SK-N-SH (cell line): ENCODE results near the gene SORBS1. TPM values are rescaled to one million over a fixed set of nuclear protein-coding genes. Genes with fewer than 3 reads are reported as not detected.
A peak's percentile ranks its signal among the peaks of the same experiment; 100 is the strongest.

Experiments
- CTCF ChIA-PET: fragments of 300-600, 350-600 bp; formaldehyde crosslinking; extraction: SDS; loops from one replicate; lab custom pipeline; 2021; lab: Yijun Ruan, JAX
- POLR2A ChIA-PET: fragments of 350-600 bp; sonication (Branson Sonifier 250); formaldehyde crosslinking; extraction: SDS; loops from one replicate; lab custom pipeline; 2020; ENCODE audit warnings: antibody characterized with exemption, inconsistent platforms; lab: Yijun Ruan, JAX
- DNase-seq: peaks from one replicate; pipeline ENCODE4 v3.0.0; 2012
- H2AFZ ChIP-seq: fragments of 200-600 bp; sonication (generic); 2 replicates; pipeline ENCODE4 v1.8.1; 2016; ENCODE audit warnings: antibody characterized with exemption, mild to moderate bottlenecking, low read depth
- H3F3A ChIP-seq: fragments of 200-600 bp; sonication (generic); replicated peaks from 2 replicates; pipeline ENCODE3; 2016; ENCODE audit warnings: antibody characterized with exemption, mild to moderate bottlenecking; ENCODE audit not compliant: insufficient read depth
- H3K27ac ChIP-seq, 2 experiments: fragments of 200-500 bp in 1 of 2; fragments of 200-600 bp in 1 of 2; sonication (Bioruptor generic) in 1 of 2; sonication (generic), shearing (Covaris generic) in 1 of 2; 2 replicates each; pipeline versions ENCODE4 v1.5.1 to v1.6.1; 2014 to 2016; ENCODE audit warnings: low read depth in 2 of 2, inconsistent platforms in 1 of 2, low read length in 1 of 2, mild to moderate bottlenecking in 1 of 2, mixed read lengths in 1 of 2
- H3K27me3 ChIP-seq: fragments of 200-600 bp; sonication (generic), shearing (Covaris generic); 2 replicates; pipeline ENCODE4 v1.6.1; 2016; ENCODE audit warnings: mixed run types; ENCODE audit not compliant: insufficient read depth
- H3K36me3 ChIP-seq, 2 experiments: fragments of 200-500 bp in 1 of 2; fragments of 200-600 bp in 1 of 2; sonication (Bioruptor generic) in 1 of 2; sonication (generic) in 1 of 2; replicated peaks in 1 of 2; 2 replicates each; pipeline versions ENCODE3 to v1.5.1; 2014 to 2016; ENCODE audit warnings: low read length in 1 of 2, mild to moderate bottlenecking in 1 of 2; ENCODE audit not compliant: insufficient read depth in 2 of 2, control insufficient read depth in 1 of 2
- H3K4me1 ChIP-seq, 2 experiments: fragments of 200-500 bp in 1 of 2; fragments of 200-600 bp in 1 of 2; sonication (Bioruptor generic) in 1 of 2; sonication (generic), shearing (Covaris generic) in 1 of 2; 2 replicates each; pipeline versions ENCODE4 v1.5.1 to v1.6.1; 2014 to 2016; ENCODE audit warnings: low read depth in 1 of 2, low read length in 1 of 2, mixed run types in 1 of 2; ENCODE audit not compliant: insufficient read depth in 2 of 2, control insufficient read depth in 1 of 2
- H3K4me2 ChIP-seq: fragments of 200-600 bp; sonication (generic), shearing (Covaris generic); 2 replicates; pipeline ENCODE4 v1.6.1; 2017; ENCODE audit warnings: mixed run types
- H3K4me3 ChIP-seq, 2 experiments: fragments of 200-500 bp in 1 of 2; fragments of 200-600 bp in 1 of 2; sonication (Bioruptor generic) in 1 of 2; sonication (generic), shearing (Covaris generic) in 1 of 2; 2 replicates each; pipeline versions ENCODE4 v1.5.1 to v1.8.1; 2014 to 2016; ENCODE audit warnings: low read depth in 2 of 2, inconsistent platforms in 1 of 2, low read length in 1 of 2, mild to moderate bottlenecking in 1 of 2, mixed read lengths in 1 of 2, moderate library complexity in 1 of 2
- H3K79me2 ChIP-seq: fragments of 200-600 bp; sonication (generic); 2 replicates; pipeline ENCODE4 v1.8.1; 2017; ENCODE audit warnings: mild to moderate bottlenecking; ENCODE audit not compliant: insufficient read depth
- H3K9ac ChIP-seq: fragments of 200-600 bp; sonication (generic); 2 replicates; pipeline ENCODE4 v1.6.1; 2017; ENCODE audit warnings: mixed run types
- H3K9me2 ChIP-seq: fragments of 200-600 bp; sonication (generic); 2 replicates; pipeline ENCODE4 v1.6.1; 2017; ENCODE audit warnings: mixed run types
- H3K9me3 ChIP-seq: fragments of 200-600 bp; sonication (generic); 2 replicates; pipeline ENCODE4 v1.6.1; 2017; ENCODE audit warnings: mixed run types, mild to moderate bottlenecking, moderate library complexity
- H4K20me1 ChIP-seq: fragments of 200-600 bp; sonication (generic); 2 replicates; pipeline ENCODE4 v1.6.1; 2017; ENCODE audit warnings: mild to moderate bottlenecking, mixed run types; ENCODE audit not compliant: insufficient read depth
- CHD2 ChIP-seq: fragments of 150-350 bp; IDR thresholded peaks from 2 replicates; pipeline ENCODE4 v1.6.1; 2018; ENCODE audit warnings: low read length; ENCODE audit not compliant: partially characterized antibody
- EP300 ChIP-seq, 2 experiments: IDR thresholded peaks; 2 replicates each; pipeline versions ENCODE4 v1.4.0 to v1.6.1; 2012; ENCODE audit warnings: borderline replicate concordance in 1 of 2, low read depth in 1 of 2, low read length in 1 of 2
- GABPA ChIP-seq: IDR thresholded peaks from 2 replicates; pipeline ENCODE4 v1.4.0; 2012; ENCODE audit warnings: low read depth, mild to moderate bottlenecking
- GATA2 ChIP-seq: sonication (generic); formaldehyde crosslinking; IDR thresholded peaks from 2 replicates; pipeline ENCODE4 v1.5.0; 2020; ENCODE audit warnings: mild to moderate bottlenecking, missing genetic modification reagents
- MXI1 ChIP-seq: IDR thresholded peaks from 2 replicates; pipeline ENCODE4 v1.6.1; 2012; ENCODE audit warnings: mild to moderate bottlenecking, low read depth, low read length, improper control_type of control experiment
- NFIC ChIP-seq: IDR thresholded peaks from 2 replicates; pipeline ENCODE4 v1.4.0; 2012; ENCODE audit warnings: borderline replicate concordance
- NRF1 ChIP-seq: IDR thresholded peaks from 2 replicates; pipeline ENCODE4 v1.6.1; 2012; ENCODE audit warnings: low read depth, mild to moderate bottlenecking, low read length
- RXRA ChIP-seq: IDR thresholded peaks from 2 replicates; pipeline ENCODE4 v1.4.0; 2012; ENCODE audit warnings: low read depth, mild to moderate bottlenecking, borderline replicate concordance
- TCF12 ChIP-seq: IDR thresholded peaks from 2 replicates; pipeline ENCODE4 v1.4.0; 2012
- YY1 ChIP-seq: IDR thresholded peaks from 2 replicates; pipeline ENCODE4 v1.4.0; 2012; ENCODE audit warnings: low read depth, mild to moderate bottlenecking
- WGBS: methylation state at CpG from one replicate; pipeline ENCODE4 v1.1.6; 2017; ENCODE audit warnings: low lambda C conversion rate; 5-methylcytosine and 5-hydroxymethylcytosine counted together
- polyA plus RNA-seq, 3 experiments: library from polyadenylated mRNA; depleted of rRNA; stranded (reverse); fragments of >200 nt; gene quantifications; 2 replicates each; pipeline ENCODE4 v1.2.3, GENCODE V29; 2012
- TF ChIP-seq, protein P1 (sequence below): fragments of 200-600 bp; sonication (generic); IDR thresholded peaks from 2 replicates; pipeline ENCODE4 v1.6.1; 2017; ENCODE audit warnings: antibody characterized with exemption, mild to moderate bottlenecking, moderate library complexity
- TF ChIP-seq, protein P2 (sequence below): IDR thresholded peaks from 2 replicates; pipeline ENCODE4 v1.4.0; 2012; ENCODE audit warnings: low read depth, borderline replicate concordance
- TF ChIP-seq, protein P3 (sequence below): fragments of 150-350 bp; IDR thresholded peaks from 2 replicates; pipeline ENCODE4 v1.6.1; 2017; ENCODE audit warnings: antibody characterized with exemption, low read length, low read depth, borderline replicate concordance
- TF ChIP-seq, protein P4 (sequence below): IDR thresholded peaks from 2 replicates; pipeline ENCODE4; 2012

The SORBS1 gene
- polyA plus RNA-seq, 1 of the 3 experiments (the other 2 are of a cell fraction): 0.36 TPM

DNA sequence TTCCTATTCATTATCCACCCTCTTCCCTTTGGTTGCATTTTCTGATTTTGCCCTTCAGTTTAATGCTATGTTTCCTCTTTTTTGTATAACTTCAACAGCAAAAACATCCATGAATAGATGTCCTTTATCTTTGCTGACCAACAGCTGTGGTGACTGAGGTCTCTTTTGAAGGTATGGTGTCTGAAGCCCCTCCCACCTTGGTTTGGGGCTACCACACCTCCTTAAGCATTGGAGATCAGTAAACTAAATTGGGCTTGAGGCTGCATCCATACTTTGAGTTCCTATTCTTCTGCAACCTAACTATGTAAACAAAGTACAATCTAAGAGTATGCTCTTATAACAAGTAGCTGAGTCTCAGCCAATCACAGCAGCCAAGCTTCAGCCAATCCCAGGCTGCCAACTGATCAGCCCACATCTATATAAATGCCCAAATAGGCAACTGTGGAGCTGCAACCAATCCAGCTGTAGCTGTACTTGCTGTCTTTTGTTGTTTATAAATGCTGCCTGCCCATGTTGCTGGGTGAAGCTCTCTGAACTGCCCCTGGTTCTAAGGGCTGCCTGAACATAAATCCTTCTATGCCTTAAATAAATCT, 201.0 kb downstream of the SORBS1 start:
- ChIA-PET CTCF (interaction anchor here (1.2 to 12.1 kb wide), 5 partner anchors 14 to 731 kb away, joined by 3 to 404 read pairs (median 4); no protein-coding TSS in a partner anchor), POLR2A (interaction anchor here (0.5 to 0.7 kb wide), 2 partner anchors 67 to 95 kb away, joined by 3 to 5 read pairs; no protein-coding TSS in a partner anchor)
- Histone ChIP-seq H3F3A (no peaks in the 10 kb centered on the region), H3K79me2 (no peaks in the 10 kb centered on the region), H3K36me3 (no peaks in the 10 kb centered on the region), H2AFZ (0 out of 2 replicates have a peak overlapping the region, but pooled peaks have one; percentile 36), H3K27ac (no peak overlapping the region), H3K4me3 (no peak overlapping the region), H3K9me2 (no peaks in the 10 kb centered on the region), H3K9me3 (no peaks in the 10 kb centered on the region), H3K9ac (no peak overlapping the region), H3K4me1 (no peaks in the 10 kb centered on the region), H3K27me3 (no peaks in the 10 kb centered on the region), H3K4me2 (no peak overlapping the region), H4K20me1 (no peaks in the 10 kb centered on the region)
- no peak for DNase-seq
- no peak for TF ChIP-seq TCF12
- TF ChIP-seq MXI1: no peak
- TF ChIP-seq, protein P1, sequence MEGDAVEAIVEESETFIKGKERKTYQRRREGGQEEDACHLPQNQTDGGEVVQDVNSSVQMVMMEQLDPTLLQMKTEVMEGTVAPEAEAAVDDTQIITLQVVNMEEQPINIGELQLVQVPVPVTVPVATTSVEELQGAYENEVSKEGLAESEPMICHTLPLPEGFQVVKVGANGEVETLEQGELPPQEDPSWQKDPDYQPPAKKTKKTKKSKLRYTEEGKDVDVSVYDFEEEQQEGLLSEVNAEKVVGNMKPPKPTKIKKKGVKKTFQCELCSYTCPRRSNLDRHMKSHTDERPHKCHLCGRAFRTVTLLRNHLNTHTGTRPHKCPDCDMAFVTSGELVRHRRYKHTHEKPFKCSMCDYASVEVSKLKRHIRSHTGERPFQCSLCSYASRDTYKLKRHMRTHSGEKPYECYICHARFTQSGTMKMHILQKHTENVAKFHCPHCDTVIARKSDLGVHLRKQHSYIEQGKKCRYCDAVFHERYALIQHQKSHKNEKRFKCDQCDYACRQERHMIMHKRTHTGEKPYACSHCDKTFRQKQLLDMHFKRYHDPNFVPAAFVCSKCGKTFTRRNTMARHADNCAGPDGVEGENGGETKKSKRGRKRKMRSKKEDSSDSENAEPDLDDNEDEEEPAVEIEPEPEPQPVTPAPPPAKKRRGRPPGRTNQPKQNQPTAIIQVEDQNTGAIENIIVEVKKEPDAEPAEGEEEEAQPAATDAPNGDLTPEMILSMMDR: no peak
- TF ChIP-seq, protein P2, sequence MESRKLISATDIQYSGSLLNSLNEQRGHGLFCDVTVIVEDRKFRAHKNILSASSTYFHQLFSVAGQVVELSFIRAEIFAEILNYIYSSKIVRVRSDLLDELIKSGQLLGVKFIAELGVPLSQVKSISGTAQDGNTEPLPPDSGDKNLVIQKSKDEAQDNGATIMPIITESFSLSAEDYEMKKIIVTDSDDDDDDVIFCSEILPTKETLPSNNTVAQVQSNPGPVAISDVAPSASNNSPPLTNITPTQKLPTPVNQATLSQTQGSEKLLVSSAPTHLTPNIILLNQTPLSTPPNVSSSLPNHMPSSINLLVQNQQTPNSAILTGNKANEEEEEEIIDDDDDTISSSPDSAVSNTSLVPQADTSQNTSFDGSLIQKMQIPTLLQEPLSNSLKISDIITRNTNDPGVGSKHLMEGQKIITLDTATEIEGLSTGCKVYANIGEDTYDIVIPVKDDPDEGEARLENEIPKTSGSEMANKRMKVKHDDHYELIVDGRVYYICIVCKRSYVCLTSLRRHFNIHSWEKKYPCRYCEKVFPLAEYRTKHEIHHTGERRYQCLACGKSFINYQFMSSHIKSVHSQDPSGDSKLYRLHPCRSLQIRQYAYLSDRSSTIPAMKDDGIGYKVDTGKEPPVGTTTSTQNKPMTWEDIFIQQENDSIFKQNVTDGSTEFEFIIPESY: no peak
- no peak for TF ChIP-seq GABPA
- TF ChIP-seq EP300 (IDR thresholded peaks at IDR 0.05; ENCODE audit: borderline replicate concordance in 1 of 2, low read depth in 1 of 2, low read length in 1 of 2): no peak
- no peak for TF ChIP-seq GATA2 (CRISPR knock-in tag)
- TF ChIP-seq NRF1: no peak
- TF ChIP-seq, protein P3, sequence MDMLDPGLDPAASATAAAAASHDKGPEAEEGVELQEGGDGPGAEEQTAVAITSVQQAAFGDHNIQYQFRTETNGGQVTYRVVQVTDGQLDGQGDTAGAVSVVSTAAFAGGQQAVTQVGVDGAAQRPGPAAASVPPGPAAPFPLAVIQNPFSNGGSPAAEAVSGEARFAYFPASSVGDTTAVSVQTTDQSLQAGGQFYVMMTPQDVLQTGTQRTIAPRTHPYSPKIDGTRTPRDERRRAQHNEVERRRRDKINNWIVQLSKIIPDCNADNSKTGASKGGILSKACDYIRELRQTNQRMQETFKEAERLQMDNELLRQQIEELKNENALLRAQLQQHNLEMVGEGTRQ: no peak

DNA sequence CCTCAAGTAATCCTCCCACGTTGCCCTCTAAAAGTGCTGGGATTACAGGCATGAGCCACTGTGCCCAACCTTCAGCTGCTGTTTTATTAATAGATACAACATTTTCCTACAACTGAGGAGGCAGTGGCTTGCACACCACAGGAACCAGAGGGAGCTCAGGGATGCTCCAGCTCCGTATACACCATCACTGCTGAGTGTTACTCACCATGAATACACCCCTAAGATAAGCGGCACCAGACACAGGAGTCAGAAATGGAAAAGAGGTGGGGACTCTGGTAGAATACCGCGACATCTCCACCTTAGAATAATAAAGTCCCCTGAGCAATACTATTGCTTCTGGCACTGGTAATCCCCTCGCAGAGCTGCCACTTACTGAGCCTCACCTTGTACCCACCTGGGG, 201.7 kb downstream of the SORBS1 start:
- no peak overlapping the region for H3K27ac ChIP-seq
- no peak for TF ChIP-seq YY1
- TF ChIP-seq, protein P4, sequence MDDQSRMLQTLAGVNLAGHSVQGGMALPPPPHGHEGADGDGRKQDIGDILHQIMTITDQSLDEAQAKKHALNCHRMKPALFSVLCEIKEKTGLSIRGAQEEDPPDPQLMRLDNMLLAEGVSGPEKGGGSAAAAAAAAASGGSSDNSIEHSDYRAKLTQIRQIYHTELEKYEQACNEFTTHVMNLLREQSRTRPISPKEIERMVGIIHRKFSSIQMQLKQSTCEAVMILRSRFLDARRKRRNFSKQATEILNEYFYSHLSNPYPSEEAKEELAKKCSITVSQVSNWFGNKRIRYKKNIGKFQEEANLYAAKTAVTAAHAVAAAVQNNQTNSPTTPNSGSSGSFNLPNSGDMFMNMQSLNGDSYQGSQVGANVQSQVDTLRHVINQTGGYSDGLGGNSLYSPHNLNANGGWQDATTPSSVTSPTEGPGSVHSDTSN: no peak
- no peak for TF ChIP-seq GATA2 (CRISPR knock-in tag)
- no peak for TF ChIP-seq NRF1
- TF ChIP-seq RXRA: no peak
- no peak for TF ChIP-seq CHD2
- TF ChIP-seq, protein P1: no peak
- TF ChIP-seq NFIC: no peak
- no peaks in the 10 kb centered on the region for H3K27me3 ChIP-seq
- ChIA-PET CTCF (interaction anchor here (1.1 to 12.1 kb wide), 5 partner anchors 11 to 730 kb away, joined by 3 to 404 read pairs (median 4); no protein-coding TSS in a partner anchor), POLR2A (no interaction called here)
- H3K9me3 ChIP-seq: no peaks in the 10 kb centered on the region
- no peak overlapping the region for H3K4me3 ChIP-seq
- no peaks in the 10 kb centered on the region for H3K4me1 ChIP-seq
- H3K36me3 ChIP-seq: no peaks in the 10 kb centered on the region
- no peaks in the 10 kb centered on the region for H4K20me1 ChIP-seq
- 77% methylated on average over 6 of the region's 6 CpGs for WGBS
- no peak for DNase-seq
- no peaks in the 10 kb centered on the region for H3F3A ChIP-seq
- H3K4me2 ChIP-seq: no peak overlapping the region
- no peak overlapping the region for H2AFZ ChIP-seq
- no peaks in the 10 kb centered on the region for H3K9me2 ChIP-seq
- H3K9ac ChIP-seq: no peak overlapping the region
- H3K79me2 ChIP-seq: no peaks in the 10 kb centered on the region
